CD4-positive, alpha-beta T cell treated with Interferon gamma for 1 hour (primary cell): ENCODE results near the gene UBE2O.

Experiments
- DNase-seq: peaks from one replicate; pipeline ENCODE4 v3.0.0-alpha.2; 2020

Gene UBE2O

DNA sequence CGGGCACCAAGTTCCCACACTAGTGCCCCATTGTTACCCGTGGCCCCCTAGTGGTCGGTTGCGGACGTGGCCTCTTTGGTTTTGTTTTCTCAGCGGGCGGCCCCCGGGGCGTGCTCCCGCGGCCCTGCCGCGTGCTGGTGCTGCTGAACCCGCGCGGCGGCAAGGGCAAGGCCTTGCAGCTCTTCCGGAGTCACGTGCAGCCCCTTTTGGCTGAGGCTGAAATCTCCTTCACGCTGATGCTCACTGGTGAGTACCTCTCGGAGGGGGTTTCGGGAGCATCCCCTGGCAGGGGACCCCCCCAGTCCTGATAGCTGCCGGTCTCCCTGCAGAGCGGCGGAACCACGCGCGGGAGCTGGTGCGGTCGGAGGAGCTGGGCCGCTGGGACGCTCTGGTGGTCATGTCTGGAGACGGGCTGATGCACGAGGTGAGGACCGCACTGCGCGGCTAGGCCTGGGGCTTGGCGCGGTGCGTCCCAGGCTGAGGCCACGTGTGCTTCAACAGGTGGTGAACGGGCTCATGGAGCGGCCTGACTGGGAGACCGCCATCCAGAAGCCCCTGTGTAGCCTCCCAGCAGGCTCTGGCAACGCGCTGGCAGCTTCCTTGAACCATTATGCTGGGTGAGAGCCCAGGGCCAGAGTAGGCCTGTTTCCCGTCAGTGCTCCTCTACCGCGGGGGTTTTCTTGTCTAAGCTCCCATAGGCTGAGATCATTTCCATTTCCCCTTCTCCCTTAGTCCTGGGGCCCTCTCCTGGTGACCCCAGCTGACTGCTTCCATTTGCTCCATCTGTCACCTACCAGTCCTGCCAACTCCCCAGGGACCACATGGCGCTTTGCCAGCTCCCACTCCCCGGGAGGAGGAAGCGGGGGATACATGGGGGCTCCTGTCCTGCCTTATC is 66.8 kb downstream of the UBE2O start:
- peak; percentile 81 for DNase-seq

DNA sequence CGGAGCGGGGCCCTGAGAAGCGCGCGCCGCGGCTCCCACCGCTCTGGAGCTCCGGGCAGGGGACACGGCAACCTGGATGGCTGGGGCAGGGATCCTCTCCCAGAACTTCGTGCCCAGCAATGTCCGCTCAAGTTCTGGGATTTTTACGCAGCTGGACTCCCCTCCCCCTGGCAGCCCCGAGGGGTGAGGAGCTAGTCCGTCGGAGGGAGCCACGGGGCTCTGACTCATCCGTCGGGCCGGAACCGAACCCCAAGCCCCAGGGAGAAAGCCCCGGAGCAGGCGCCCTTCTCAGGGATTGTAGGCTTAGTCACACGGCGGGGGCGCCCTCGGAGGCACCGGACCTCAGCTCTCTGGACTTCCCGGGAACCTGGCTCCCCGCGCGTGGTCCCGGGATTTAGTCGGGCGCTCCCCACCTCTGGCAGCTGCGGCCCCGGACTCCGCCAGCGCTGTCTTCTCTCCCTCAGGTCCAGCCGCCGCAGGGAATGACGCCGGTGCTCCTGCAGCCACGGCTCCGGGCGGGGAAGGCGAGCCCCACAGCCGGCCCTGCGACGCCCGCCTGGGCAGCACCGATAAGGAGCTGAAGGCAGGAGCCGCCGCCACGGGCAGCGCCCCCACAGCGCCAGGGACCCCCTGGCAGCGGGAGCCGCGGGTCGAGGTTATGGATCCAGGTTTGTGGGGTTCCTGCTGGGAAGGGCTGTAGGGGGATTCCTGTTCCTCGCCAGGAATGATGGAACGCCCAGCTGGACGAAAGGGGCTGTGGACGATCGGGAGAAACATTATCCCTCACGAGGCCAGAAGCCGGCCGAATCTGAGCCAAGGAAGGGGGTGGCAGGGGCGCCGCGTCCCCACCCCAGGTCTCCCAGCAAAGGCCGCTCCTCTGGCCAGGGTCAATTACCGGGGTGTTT is 67.7 kb downstream of the UBE2O start:
- peak; percentile 68 for DNase-seq

DNA sequence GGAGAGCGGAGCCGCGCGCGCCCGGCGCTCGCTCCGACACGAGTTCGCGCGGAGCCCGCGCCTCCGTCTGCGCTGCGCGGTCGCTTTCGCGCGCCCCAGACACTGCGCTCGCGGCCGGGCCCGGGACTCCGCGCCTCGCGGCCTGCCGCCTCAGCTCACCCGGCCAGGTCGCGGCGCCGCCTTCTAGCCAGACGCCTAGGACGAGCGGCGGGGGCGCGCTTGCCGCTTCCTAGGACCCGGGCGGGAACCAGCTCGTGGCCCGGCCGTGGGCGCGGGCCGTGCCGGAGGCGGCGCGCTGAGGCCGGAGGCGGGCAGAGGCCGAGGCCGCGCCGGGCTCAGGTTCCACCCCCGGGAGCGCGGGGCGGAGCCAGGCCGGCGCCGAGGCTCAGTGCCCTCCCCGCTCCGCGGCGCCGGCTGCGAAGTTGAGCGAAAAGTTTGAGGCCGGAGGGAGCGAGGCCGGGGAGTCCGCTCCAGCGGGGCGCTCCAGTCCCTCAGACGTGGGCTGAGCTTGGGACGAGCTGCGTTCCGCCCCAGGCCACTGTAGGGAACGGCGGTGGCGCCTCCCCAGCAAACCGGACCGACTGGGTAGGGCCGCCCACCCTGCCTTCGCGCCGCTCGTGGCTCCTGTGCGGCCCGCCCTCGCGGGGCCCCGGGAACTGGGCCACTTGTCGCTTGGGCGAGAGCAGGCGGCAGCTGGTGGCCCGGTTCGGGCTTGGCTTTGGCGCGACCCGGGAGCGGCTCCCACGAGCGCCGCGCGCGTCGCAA is 68.5 kb downstream of the UBE2O start, which contains the start of gene SPHK1:
Gene SPHK1 (plus strand): TSS at position 388 of the 765 bp plus-strand sequence. CDS start 1,036 bp downstream, outside the sequence.
- peak; percentile 50 for DNase-seq

DNA sequence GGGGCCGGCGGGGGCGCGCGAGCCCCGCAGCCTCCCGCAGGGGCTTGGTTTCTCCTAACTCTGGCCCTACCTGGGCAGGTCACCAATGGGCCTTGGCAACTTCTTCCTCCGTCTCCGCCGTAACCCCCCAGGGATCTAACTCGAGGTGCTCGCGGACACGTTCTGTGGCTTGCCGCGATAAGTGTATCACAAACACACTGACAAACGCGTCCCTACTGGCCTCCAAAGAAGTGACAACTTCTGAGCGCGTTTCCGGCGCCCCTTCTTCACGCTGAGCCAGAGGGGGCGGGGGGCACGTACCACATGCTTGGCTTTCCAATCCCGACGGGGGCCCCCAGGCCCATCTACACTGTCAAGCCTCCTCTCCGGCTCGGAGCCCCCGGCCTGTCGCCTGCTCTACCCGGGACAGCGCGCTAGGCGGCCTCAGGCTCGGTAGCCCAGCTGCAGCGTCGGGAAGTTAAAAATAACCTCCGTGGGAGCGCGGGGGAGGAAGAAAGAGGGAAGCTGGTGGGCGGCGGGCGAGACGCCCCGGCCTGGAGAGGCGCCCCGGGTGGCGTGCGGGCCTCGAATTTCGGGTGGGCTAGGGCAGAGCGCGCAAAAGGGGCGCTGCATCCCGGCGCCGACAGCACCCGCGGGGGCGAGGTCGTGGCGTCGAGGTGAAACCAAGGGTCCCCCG is 69.3 kb downstream of the UBE2O start:
- DNase-seq, result peak; percentile 40

DNA sequence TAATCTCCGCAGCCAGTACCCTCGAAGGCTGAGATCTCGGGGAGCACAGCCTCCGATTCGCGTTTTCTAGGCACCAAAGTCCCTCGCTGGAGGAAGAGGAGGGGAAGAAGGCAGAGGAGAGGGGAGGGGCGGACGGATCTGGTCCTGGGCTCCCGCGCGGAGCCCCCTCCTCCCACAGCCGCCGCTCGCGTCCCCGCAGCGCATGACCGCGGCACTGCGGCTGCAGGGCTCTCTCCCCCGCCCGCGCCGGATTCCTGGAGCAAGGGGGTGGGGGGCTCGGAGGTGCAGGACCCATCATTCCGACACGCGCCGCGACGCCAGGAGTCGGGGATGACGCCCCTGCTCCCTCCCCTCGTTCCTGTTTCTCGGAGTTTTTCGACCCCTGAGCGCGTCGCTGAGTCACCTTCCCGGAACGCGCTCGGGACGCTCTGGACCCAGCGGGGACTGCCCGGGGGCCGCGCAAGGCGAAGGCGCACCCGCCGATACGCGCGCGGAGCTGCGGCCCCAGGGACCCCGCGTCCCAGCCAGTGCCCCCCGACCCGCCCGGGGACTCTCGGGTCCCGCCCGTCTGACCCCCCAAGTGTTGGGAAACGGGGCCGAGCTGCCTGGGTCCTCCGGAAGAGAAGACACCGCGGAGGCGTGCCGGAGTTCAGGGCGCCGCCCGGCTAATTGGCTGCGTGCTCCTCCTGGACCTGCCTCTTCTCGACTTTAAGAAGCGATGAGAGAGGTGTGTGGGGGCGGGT is 70.0 kb downstream of the UBE2O start:
- DNase-seq, result peak; percentile 49

DNA sequence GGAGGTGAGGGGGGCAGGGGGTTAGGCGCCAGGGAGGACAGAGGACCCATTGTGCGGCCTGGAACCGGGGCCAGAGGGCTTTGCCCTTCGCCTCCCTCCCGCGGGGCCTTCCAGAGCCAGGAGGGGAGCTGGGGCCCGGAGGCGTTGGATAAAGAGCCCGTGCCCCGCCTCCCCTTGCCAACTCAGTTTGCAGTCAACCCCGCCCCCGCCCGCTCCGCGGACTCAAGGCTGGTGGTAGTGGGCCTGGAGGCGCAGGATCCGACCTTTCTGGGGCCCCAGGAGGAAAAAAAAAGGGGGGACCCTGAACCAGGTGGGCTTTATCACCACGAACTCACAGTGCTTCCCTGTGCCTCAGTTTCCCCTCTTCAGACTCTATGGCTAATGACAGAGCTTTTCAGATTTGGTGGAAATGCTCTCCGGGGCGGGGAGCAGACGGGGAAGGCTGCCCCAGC is 70.6 kb downstream of the UBE2O start:
- DNase-seq, result no peak

DNA sequence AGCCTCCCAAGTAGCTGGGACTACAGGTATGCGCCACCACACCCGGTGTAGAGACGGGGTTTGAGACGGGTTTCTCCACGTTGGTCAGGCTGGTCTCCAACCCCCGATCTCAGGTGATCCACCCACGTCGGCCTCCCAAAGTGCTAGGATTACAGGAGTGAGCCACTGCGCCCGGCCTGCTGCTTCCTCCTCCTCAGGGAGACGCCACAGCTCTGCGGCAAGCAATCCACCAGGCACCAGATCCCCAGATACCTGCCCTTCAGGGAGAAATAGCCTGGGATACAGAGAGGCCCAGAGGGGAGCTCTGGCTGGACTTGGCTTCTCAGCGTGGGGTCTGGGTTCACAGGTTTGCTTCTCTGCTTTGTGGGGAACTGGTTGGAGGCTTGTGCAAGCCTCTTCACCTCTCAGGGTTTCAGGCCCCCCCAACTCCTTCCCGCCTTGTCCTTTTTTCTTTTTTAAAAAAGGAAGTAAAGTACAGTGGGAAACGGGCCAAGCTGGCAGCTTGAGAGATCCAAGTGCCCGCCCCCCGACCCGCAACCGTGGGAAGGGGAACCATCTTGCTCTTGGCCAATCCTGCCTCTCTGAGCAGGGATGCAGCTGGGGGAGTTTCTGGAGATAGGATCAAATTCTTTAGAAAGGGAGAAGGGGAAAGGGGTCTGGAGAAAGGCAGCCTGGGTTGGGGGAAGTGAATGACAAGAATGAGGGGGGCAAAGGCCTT is 71.2 kb downstream of the UBE2O start:
- DNase-seq, result peak; percentile 22

DNA sequence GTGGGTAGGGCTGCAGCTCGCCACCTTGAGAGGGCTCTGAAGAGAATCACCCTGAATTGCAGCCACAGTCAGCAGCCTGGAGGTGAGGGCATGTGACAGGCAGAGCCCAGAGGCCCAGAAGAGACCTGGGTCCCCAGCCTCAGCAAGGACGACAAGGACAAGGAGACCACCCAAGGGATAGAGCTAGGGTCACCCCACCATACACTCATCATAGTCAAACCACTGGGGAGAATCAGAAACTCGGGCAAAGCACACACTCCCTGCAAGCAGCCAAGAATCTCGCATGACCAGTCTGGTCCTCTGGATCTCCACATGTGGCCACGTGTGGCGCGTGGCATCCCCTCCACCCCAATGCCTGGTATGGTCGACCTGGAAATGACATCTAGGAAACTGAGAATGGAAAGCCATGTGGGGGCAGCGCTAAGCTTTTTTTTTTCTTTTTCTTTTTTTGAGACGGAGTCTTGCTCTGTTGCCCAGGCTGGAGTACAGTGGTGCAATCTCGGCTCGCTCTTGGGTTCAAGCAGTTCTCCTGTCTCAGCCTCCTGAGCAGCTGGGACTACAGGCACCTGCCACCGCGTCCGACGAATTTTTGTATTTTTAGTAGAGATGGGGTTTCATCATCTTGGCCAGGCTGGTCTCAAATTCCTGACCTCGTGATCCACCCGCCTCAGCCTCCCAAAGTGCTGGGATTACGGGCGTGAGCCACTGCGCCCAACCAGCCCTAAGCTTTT is 73.1 kb downstream of the UBE2O start:
- no peak for DNase-seq

DNA sequence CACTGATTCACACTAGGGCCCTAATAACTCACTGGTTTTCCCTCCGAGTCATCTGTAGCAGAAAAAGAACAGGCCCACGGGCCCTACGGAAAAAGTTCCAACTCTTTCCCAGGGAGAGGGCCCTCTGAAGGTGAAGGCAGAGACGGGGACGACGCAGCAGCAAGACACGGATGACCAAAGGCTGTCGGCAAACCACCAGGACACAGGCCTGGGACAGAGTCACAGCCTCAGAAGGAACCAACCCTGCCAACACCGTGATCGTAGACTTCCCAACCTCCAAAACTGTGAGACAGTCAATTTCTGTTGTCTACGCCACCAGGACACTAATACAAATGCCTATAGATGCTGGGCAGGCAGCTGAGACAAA is 73.7 kb downstream of the UBE2O start:
- DNase-seq, result no peak

DNA sequence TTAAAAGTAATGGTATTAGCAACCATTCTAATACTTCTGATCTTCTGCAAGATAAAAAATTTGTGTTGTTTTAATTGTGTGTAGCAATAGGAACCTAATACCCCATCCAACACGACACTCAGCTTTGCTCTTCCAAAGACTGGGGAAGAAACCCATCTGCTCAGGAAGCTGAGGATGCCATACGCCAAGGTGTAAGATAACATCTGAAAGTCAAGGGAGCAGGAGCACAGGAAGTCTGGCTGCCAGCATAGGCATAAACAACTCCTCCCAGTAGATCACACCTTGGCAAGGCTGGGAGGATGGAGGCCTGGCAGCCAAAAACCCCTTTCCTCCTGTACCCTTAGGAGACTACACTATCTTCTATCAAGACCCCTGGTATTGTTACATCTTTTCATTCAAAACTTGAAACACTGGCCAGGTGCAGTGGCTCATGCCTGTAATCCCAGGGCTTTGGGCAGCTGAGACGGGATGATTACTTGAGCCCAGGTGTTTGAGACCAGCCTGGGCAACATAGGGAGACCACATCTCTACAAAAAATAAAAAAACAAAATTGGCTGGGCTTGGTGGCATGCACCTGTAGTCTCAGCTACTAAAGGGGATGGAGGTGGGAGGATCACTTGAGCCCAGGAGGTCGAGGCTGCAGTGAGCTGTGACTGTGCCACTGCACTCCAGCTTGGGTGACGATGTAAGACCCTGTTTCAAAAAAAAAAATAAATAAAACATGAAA is 74.2 kb downstream of the UBE2O start:
- no peak for DNase-seq

DNA sequence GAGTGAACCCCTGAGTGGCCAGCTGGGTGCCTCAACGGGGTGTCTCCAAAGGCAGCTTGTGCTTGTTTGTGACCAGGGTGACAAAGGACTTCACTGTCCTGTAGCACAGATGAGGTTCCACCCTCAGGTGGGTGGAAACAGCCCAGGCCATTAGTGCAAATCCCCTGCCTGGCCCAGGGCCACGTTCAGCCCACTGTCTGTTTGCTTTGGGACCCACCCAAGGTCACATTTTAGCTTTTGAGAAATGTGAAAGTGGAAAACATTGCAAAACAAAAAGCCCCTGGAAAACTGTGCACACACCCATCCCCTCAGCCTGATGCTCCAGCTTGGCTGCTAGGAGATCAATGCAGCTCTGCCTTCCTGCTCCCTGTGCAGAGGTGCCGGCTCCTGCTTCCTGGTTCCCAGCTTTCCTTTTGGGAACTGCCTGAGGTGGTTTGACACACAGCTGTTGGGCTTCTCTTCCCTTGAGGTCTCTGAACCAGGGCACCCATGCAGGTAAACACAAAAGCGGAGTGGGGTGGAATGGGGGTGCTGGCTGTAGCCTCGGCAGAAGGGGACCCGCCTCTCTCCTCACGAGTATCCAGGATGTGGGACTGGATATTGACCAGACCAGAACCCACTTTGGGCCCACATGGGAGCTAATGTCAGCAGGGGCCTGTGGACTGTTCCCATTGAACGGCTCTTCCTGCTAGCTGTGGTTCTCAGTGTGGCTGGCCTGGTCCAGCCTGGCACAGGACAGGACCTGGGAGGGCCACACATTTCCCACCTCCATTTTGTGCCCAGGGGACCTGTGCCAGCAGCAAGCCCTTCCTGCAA is 76.4 kb downstream of the UBE2O start:
- no peak for DNase-seq

DNA sequence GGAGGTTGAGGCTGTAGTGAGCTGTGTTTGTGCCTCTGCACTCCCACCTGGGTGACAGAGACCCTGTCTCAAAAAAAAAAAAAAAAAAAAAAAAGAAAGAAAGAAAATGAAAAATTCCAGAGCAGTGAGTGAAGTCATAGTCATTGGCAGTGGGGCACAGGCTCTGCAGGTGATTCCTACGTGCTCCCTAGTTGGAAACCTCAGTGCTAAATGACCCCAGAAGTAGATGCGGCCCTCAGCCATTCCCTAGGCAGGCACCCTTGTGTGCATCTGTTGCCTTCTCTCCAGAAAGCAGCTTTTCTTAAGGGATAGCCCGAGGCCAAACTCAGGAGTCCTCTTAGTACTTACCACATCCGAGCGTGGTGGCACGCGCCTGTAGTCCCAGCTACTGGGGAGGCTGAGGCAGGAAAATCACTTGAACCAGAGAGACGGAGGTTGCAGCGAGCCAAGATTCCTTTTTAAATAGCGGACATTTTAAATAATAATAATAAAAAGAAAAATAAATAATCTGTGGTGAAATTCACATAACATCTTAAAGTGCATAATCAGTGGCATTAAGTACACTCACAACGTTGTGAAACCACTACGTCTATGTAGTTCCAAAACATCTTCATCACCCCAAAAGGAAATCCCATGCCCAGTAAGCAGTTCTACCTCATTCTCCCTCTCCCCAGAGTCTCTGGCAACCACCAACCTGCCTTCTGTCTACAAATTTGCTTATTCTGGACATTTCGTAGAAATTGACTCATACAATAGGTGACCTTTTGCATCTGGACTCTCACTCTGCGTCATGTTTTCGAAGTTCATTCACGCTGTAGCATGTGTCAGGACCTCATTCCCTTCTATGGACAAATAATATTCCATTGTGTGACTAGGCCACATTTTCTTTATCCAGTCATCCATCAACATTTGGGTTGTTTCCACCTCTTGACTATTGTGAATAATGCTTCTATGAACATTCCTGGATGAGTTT is 81.0 kb downstream of the UBE2O start:
- DNase-seq, result no peak

DNA sequence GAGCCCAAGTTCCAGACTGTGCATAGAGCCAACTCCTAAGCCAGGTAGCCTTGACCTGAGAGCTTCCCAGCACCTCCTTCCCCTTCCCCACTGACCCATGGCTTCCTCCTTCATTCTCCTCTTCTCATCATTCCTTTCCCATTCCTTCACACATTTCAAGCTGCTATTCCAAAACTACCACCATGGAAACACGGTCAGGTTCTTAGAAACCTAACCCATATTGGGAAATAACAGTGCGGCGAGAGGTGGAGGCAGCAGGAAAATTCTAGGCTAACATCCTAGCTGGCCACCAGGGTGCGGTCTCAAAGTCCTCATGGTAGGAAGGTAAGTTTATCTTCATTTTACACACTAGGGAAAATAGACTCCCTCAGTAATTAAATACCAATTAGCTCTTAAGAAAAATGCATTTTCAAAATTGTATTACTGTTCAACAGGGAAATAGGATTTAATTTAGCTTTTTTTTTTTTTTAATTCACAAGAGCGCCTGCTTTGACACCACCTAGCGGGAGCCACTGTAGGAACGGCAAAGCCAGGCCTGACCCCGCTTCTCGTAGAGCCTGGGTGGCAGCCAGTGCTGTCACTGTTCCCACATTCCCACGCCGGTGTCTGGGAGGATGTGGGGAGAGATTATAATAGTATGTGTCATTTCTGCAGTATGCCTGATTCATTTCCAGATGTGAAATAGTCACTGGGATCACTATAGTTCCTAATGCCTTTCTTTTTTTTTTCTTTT is 82.5 kb downstream of the UBE2O start:
- DNase-seq, result no peak

DNA sequence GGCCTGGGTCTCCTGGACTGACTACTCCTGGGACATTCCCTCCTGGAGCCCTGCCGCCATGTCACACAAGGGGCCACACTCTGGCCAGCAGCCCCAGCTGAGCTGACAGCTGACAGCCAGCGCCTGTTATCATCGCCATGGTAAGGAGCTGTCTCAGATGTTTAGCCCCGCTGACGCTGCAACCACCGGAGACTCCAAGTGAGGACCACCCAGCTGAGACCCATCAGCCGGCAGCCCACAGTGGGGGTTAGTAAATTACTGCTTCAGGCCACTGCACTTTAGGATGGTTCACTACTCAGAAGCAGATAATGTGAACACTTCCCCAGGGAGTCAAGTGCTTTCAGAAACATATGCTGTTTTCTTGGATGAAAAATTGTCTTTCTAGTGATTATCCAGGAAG is 83.1 kb downstream of the UBE2O start:
- DNase-seq, result no peak

DNA sequence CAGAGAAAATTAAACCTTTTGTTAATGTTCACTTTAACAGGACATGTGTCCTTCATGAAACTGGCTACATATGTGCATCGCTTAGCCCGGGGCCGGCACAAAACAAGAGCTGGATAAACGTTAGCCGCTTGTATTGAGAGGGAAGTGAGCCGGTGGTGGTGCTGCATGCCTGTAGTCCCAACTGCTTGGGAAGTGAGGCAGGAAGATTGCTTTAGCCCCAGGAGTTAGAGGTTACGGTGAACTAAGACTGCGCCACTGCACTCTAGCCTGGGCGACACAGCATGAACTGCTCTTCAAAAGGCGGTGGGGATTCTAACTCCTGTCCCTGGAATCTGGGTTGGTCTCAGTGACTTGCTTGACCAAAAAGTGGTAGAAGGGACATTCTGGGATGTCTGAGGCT is 83.6 kb downstream of the UBE2O start:
- DNase-seq, result no peak

DNA sequence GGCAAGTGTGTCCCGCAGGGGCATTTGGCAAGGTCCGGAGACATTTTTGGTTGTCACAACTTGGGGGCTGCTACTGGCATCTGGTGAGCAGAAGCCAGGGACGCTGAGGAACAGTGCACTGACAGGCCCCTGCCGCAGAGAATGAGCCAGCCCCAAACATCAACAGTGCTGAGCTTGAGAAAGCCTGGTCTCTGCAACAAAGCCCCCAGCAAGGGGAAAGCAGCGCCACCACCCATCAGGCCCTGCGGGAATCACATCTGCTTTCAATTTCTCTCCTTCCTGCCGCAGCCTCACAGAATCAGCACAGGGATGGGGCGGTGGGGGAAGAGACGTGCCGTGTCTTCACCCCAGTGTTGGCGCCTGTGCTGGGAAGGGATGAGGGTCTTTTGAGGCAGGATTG is 84.4 kb downstream of the UBE2O start:
- DNase-seq, result no peak

DNA sequence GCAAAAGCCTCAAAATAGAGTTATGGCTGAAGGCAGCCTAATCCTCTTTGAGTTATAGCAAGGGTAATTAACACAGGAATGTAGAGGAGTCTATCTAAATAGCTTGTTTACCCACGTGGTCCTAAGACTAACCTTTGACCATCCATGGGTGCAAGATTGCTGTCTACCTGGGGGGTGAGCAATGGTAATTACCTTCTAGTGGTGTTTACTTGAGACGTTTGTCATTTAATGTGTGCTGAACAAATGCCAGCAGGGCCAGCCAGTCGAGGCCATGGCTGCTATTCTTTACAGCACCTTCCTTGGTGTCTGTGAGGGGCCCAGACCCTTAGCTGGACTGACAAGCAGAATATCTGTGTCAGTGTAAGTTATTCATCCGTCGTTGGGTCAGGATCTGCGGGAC is 85.3 kb downstream of the UBE2O start:
- DNase-seq, result no peak
